Left lung (tissue), 10 donors: ENCODE data around the gene HDAC10. TPM values are rescaled to one million over a fixed set of nuclear protein-coding genes. Genes with fewer than 3 reads are reported as not detected.
A peak's percentile ranks its signal among the peaks of the same experiment; 100 is the strongest.

Experiments
- ATAC-seq: fragments of 200-7000 bp; cut with Tn5 transposase; one replicate; pipeline ENCODE4 v1.9.1; 2020; ENCODE audit warnings: moderate library complexity
- DNase-seq, 4 donors: peaks; one replicate each; pipeline ENCODE4 v3.0.0-alpha.2; 2013 to 2020
- H3K27ac ChIP-seq, 2 donors: fragments of 200-600 bp; sonication (generic) in 1 of 2; one replicate each; pipeline versions ENCODE4 v1.5.0 to v1.8.0; 2020 to 2021
- H3K27me3 ChIP-seq, 2 donors: fragments of 200-600 bp; sonication (generic) in 1 of 2; one replicate each; pipeline versions ENCODE4 v1.5.0 to v1.8.0; 2020 to 2021
- H3K36me3 ChIP-seq, 2 donors: fragments of 200-600 bp; sonication (generic) in 1 of 2; one replicate each; pipeline versions ENCODE4 v1.5.0 to v1.8.0; 2020 to 2021
- H3K4me1 ChIP-seq, 2 donors: fragments of 200-600 bp; one replicate each; pipeline ENCODE4 v1.8.0; 2021
- H3K4me3 ChIP-seq, 2 donors: fragments of 200-600 bp; sonication (generic) in 1 of 2; one replicate each; pipeline versions ENCODE4 v1.5.0 to v1.8.0; 2020 to 2021; ENCODE audit warnings: mild to moderate bottlenecking in 1 of 2
- H3K9me3 ChIP-seq, 2 donors: fragments of 200-600 bp; sonication (generic) in 1 of 2; one replicate each; pipeline versions ENCODE4 v1.5.0 to v1.8.0; 2020 to 2021
- intact Hi-C, 2 donors: fragments of 100-400 bp; cut with DNase I; formaldehyde crosslinking; loops; one replicate each; pipeline versions ENCODE4 v1.11.2 to v1.14.2; 2022
- polyA plus RNA-seq, 6 donors: library from polyadenylated mRNA; unstranded; fragments of 120-200 nt; gene quantifications; one replicate each; pipeline ENCODE4 v1.2.1, GENCODE V29; 2013; ENCODE audit not compliant: insufficient read length in 6 of 6
- total RNA-seq, 2 donors: library from RNA; stranded (reverse); fragmentation: NEBNext Ultra II Directional; extraction: Animal tissue kit (Norgen Biotek cat#: 25700); gene quantifications; one replicate each; pipeline ENCODE4 v1.2.1, GENCODE V29; 2021
- TF ChIP-seq, protein P1 (sequence below), 2 donors: fragments of 200-600 bp; sonication (generic) in 1 of 2; IDR thresholded peaks; one replicate each; pipeline versions ENCODE4 v1.5.0 to v1.8.0; 2021; ENCODE audit warnings: antibody characterized with exemption in 2 of 2
- donor health status: DM: no; HTN: yes; CAD: no.
- donor health status: DM: no; HTN: no; CAD: no.

Gene HDAC10
- total and polyA plus RNA-seq, 8 donors = 23.9 to 42.2 (median 36.7) TPM

DNA sequence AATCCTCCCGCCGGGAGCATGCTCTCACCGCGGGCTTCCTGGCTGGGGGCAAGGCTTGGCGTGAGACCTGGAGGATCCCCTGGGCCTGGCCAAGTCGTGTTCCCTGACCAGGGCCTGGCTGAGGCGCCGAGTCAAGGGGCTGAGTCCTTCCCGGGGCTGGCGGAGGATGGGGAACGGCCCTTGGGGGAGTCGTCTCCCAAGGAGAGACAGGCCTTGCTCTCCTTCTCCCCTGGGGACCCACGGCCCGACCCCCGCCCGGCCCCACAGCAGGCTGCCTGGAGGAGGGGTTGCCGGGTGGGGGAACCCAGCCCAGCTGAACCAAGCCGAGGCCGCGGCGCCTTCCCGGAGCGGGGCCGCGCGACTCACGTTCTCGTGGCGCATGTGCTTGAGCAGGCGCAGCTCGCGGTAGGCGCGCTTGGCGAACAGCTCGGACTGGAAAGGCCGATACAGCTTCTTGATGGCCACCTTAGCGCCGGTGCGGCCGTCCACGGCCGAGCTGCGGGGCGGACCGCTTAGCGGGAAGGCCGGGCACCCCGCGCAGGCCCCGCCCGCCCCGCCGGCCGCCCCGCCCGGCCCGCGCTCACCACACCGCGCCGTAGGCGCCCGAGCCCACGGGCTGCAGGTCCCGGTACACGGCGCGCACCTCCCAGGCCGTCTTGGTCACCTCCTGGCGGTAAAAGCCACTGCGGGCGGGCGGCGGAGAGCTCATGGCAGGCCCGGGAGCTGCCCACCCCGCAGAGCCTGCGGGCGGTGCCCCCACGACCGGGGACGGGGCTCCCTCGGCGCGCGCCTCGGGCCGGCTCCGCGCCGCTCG lies 9.9 kb upstream of the HDAC10 start:
- ATAC-seq (peak; percentile 46), DNase-seq (peak in 1 of 4 donors; percentile 62)
- intact Hi-C loops = no loop called here
- TF ChIP-seq, protein P1, sequence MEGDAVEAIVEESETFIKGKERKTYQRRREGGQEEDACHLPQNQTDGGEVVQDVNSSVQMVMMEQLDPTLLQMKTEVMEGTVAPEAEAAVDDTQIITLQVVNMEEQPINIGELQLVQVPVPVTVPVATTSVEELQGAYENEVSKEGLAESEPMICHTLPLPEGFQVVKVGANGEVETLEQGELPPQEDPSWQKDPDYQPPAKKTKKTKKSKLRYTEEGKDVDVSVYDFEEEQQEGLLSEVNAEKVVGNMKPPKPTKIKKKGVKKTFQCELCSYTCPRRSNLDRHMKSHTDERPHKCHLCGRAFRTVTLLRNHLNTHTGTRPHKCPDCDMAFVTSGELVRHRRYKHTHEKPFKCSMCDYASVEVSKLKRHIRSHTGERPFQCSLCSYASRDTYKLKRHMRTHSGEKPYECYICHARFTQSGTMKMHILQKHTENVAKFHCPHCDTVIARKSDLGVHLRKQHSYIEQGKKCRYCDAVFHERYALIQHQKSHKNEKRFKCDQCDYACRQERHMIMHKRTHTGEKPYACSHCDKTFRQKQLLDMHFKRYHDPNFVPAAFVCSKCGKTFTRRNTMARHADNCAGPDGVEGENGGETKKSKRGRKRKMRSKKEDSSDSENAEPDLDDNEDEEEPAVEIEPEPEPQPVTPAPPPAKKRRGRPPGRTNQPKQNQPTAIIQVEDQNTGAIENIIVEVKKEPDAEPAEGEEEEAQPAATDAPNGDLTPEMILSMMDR (IDR thresholded peaks at IDR 0.05) = no peak
- Histone ChIP-seq H3K4me3 (peak overlapping the region; percentile 47 to 53), H3K27ac (no peak overlapping the region), H3K36me3 (peaks cover 0 to 4% of the 10 kb centered on the region in 2 donors), H3K27me3 (peaks cover 0 to 51% of the 10 kb centered on the region in 2 donors), H3K9me3 (no peaks in the 10 kb centered on the region), H3K4me1 (peaks cover 0 to 26% of the 10 kb centered on the region in 2 donors)

DNA sequence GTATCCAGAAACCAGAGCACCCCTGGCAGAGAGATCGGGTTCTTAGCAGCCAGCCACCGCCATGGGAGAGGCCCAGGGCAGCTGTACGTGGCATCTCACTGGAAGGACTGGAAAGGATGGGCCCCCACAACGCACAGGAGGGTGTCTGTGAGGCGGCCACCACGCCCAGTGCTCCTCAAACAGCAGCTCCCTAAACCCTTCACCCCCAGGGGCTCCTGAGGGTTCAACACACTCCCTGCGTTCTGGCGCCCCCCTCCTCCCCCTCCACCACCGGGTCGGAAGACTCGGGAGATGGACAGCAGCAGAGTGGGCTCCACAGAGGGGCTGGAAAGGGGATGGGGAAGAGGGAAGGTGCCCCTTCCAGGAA lies 9.4 kb upstream of the HDAC10 start:
- Histone ChIP-seq H3K27me3 (peaks cover 0 to 49% of the 10 kb centered on the region in 2 donors), H3K9me3 (no peaks in the 10 kb centered on the region), H3K36me3 (peaks cover 0 to 4% of the 10 kb centered on the region in 2 donors), H3K4me1 (peaks cover 0 to 26% of the 10 kb centered on the region in 2 donors), H3K4me3 (peak overlapping the region; percentile 47 to 53), H3K27ac (no peak overlapping the region)
- TF ChIP-seq, protein P1 (IDR thresholded peaks at IDR 0.05) = no peak
- intact Hi-C loops = no loop called here
- ATAC-seq = no peak
- no peak for DNase-seq

DNA sequence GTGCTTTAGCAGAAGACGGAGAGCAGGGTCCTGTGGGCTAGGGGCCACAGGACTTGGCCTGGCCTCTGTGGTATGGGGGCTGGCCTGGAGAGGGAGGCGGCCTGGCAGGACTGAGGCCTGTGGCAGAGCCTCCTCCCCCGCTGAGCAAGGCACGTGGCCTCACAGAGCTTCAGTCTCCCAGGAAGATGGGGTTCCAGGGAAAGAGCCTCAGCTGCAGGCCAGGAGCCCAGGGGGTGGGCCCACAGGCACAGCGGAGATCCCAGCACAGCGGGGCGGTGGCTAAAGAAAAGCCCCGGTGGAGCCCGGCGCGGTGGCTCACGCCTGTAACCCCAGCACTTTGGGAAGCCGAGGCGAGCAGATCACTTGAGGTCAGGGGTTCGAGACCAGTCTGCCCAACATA lies 8.2 kb upstream of the HDAC10 start:
- DNase-seq = no peak
- no peak for ATAC-seq
- intact Hi-C loops = loop anchor here in 1 of 2 donors (5.0 kb wide), 1 partner anchor 78 kb away; no protein-coding TSS in a partner anchor

DNA sequence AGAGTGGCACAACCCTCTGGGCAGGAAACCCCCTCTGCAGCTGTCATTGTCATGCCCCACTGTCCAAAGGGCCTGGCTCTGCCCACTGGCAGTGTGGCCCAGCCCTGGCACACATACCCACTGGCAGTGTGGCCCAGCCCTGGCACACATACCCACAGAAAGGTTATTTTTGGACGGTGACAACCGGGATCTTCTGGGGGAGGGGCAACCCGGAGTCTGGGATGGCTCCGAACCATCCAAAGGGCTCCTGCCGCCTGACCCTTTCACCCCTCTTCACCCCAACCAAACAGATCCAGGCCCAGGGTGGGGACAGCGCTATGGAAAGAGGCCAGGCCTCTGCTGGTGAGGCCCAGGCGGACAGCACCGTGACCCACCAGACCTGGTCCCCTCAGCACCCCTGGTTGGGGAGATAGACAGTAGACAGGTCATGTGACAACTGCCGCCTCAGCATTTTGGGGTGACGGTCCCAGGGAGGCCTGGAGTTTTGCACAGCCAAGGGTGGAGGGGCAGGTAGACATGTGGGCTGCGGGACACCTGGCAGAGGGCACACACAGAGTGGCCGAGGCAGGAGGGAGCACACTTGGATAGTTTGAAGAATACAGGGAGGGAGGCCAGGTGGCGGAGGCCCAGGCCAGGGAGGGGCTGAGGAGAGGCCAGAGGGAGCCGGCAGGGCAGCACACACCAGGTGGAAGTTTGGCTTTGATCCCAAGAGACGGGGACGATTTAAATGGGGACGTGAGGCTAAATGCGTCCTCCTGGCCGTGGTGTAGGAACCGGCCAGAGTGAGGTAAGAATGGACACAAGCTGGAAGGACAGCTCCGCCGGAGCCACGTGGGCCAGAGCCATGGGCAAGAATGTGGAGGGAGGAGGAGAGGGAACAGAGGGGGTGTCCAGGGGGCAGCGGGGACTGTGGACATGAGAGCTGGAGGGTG lies 7.6 kb upstream of the HDAC10 start:
- peaks cover 0 to 49% of the 10 kb centered on the region in 2 donors for H3K27me3 ChIP-seq
- no peak overlapping the region for H3K27ac ChIP-seq
- TF ChIP-seq, protein P1 (IDR thresholded peaks at IDR 0.05) = no peak
- H3K4me1 ChIP-seq = peaks cover 0 to 26% of the 10 kb centered on the region in 2 donors
- DNase-seq (no peak), ATAC-seq (no peak)
- no peaks in the 10 kb centered on the region for H3K9me3 ChIP-seq
- no peaks in the 10 kb centered on the region for H3K36me3 ChIP-seq
- no peak overlapping the region for H3K4me3 ChIP-seq
- intact Hi-C loops = loop anchor here in 1 of 2 donors (5.0 kb wide), 1 partner anchor 79 kb away; no protein-coding TSS in a partner anchor

More for the DNA sequence above, 8.2 kb upstream of the HDAC10 start:
- Histone ChIP-seq H3K36me3 (peaks cover 0 to under 1% of the 10 kb centered on the region in 2 donors), H3K4me1 (peaks cover 0 to 26% of the 10 kb centered on the region in 2 donors), H3K27me3 (peaks cover 0 to 49% of the 10 kb centered on the region in 2 donors), H3K27ac (no peak overlapping the region), H3K9me3 (no peaks in the 10 kb centered on the region), H3K4me3 (no peak overlapping the region)
- TF ChIP-seq, protein P1 (IDR thresholded peaks at IDR 0.05) = no peak
